ENCODE data around the gene KRTAP9-1.

The KRTAP9-1 gene

DNA sequence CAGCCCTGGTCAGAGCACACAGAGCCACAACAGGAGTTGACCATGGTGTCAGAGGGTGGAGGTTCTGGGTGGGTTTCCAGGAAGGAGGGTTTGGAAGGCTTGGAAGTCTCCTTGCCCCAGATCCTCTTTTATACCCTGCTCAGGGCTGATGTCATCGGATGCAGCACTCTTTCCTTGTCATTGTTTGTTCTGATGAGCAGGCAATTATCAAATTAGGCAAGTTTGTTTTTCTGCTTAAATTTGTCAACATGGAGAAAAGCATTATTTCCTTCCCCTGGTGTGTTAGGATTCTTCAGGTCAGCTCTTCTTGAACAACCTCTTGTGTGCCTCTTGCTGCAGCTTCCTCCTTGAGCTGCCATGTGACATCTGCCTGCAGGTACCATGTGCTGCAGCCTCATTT is 29.0 kb upstream of the KRTAP9-1 start, which contains the start of gene KRTAP4-4:
KRTAP4-4 (minus strand) TSS at position 101 of the 400 bp plus-strand sequence; CDS start at position 44, 57 bp downstream.
- Histone ChIP-seq H3K79me1 (ENCODE audit: low read length) (no peaks in the 10 kb centered on the region), H3K36me3 (ENCODE audit: control insufficient read depth in 1 of 2, insufficient read depth in 2 of 2, low read length in 2 of 2) (no peaks in the 10 kb centered on the region), H3K79me2 (ENCODE audit: control insufficient read depth, insufficient read depth, low read length, poor library complexity) (no peaks in the 10 kb centered on the region), H3K4me1 (ENCODE audit: control insufficient read depth in 1 of 2, insufficient read depth in 2 of 2, low read length in 2 of 2) (no peaks in the 10 kb centered on the region), H3K23ac (ENCODE audit: low read length) (no peak within 1 kb of the TSS), H3K9ac (ENCODE audit: low read length) (no peak within 1 kb of the TSS), H2BK120ac (ENCODE audit: insufficient read depth, low read length, poor library complexity) (no peak within 1 kb of the TSS), H4K8ac (ENCODE audit: low read depth, low read length) (no peak within 1 kb of the TSS), H2BK12ac (ENCODE audit: low read length) (no peak within 1 kb of the TSS), H3K4me2 (ENCODE audit: low read length) (no peak within 1 kb of the TSS), H3K27ac (ENCODE audit: low read depth, low read length) (no peak within 1 kb of the TSS), H2AK5ac (ENCODE audit: low read length) (no peak within 1 kb of the TSS), H3K14ac (ENCODE audit: low read length) (no peak within 1 kb of the TSS), H3K27me3 (ENCODE audit: insufficient read depth, low read length) (no peaks in the 10 kb centered on the region), H3K18ac (ENCODE audit: low read length) (no peak within 1 kb of the TSS), H3K4me3 (ENCODE audit: low read depth, low read length) (no peak within 1 kb of the TSS), H2BK5ac (ENCODE audit: low read depth, low read length, poor library complexity) (no peak within 1 kb of the TSS), H2AFZ (ENCODE audit: insufficient read depth, low read length, poor library complexity) (no peak within 1 kb of the TSS), H4K12ac (ENCODE audit: low read depth, low read length) (no peak within 1 kb of the TSS), H3K4ac (ENCODE audit: low read depth, low read length) (no peak within 1 kb of the TSS), H4K91ac (ENCODE audit: low read depth, low read length) (no peak within 1 kb of the TSS), H3K9me3 (ENCODE audit: insufficient read depth, low read depth, low read length) (no peaks in the 10 kb centered on the region)
- no peak for DNase-seq
- WGBS (ENCODE audit: extremely low coverage, insufficient coverage, insufficient read length): no CpG with 5 or more reads among the region's 1 CpG

DNA sequence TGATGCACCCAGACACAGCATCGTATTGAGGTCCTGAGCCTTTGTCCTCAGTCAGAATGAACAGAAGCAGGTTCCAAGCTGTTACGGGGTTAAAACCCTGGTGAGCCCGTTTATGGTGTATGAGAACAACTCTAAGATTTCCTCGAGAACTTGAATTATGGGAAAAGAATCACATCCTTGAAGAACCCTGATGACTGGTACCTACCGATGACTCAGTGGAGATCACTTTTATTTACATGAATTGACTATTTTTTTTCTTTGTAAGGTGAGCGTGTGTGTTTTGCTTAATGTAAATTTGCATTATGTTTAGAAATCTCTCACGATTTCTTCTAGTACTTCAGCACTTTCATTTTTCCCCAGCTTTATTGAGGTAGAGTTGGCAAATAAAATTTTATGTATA is 25.9 kb upstream of the KRTAP9-1 start:
- Histone ChIP-seq H3K79me2 (ENCODE audit: control insufficient read depth, insufficient read depth, low read length, poor library complexity) (no peaks in the 10 kb centered on the region), H4K12ac (ENCODE audit: low read depth, low read length) (no peak overlapping the region), H4K8ac (ENCODE audit: low read depth, low read length) (no peak overlapping the region), H3K79me1 (ENCODE audit: low read length) (no peaks in the 10 kb centered on the region), H3K4me2 (ENCODE audit: low read length) (no peak overlapping the region), H3K4me1 (ENCODE audit: control insufficient read depth in 1 of 2, insufficient read depth in 2 of 2, low read length in 2 of 2) (no peaks in the 10 kb centered on the region), H3K4ac (ENCODE audit: low read depth, low read length) (no peak overlapping the region), H2AK5ac (ENCODE audit: low read length) (no peak overlapping the region), H3K23ac (ENCODE audit: low read length) (no peak overlapping the region), H3K9ac (ENCODE audit: low read length) (no peak overlapping the region), H2BK12ac (ENCODE audit: low read length) (no peak overlapping the region), H3K9me3 (ENCODE audit: insufficient read depth, low read depth, low read length) (no peaks in the 10 kb centered on the region), H3K27ac (ENCODE audit: low read depth, low read length) (no peak overlapping the region), H4K91ac (ENCODE audit: low read depth, low read length) (no peak overlapping the region), H3K27me3 (ENCODE audit: insufficient read depth, low read length) (no peaks in the 10 kb centered on the region), H3K4me3 (ENCODE audit: low read depth, low read length) (no peak overlapping the region), H2BK5ac (ENCODE audit: low read depth, low read length, poor library complexity) (no peak overlapping the region), H3K36me3 (ENCODE audit: control insufficient read depth in 1 of 2, insufficient read depth in 2 of 2, low read length in 2 of 2) (no peaks in the 10 kb centered on the region), H3K18ac (ENCODE audit: low read length) (no peak overlapping the region), H2BK120ac (ENCODE audit: insufficient read depth, low read length, poor library complexity) (no peak overlapping the region), H2AFZ (ENCODE audit: insufficient read depth, low read length, poor library complexity) (no peak overlapping the region), H3K14ac (ENCODE audit: low read length) (no peak overlapping the region)
- DNase-seq: no peak
- WGBS (ENCODE audit: extremely low coverage, insufficient coverage, insufficient read length): no CpG with 5 or more reads among the region's 7 CpGs

DNA sequence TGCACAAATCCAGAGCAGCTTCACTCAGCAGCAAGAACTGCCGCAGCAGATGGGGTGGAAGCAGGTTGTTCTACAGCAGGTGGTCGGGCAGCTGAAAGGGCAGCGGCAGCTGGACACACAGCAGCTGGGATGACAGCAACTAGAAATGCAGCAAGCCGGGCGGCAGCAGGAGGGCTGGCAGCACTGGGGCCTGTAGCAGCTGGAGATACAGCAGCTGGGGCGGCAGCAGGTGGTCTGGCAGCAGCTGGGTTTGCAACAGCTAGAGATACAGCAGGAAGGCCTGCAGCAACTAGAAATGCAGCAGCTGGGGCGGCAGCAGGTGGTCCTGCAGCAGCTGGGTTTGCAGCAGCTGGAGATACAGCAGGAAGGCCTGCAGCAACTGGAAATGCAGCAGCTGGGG is 22.1 kb upstream of the KRTAP9-1 start:
- Histone ChIP-seq H3K18ac (ENCODE audit: low read length) (no peak overlapping the region), H3K36me3 (ENCODE audit: control insufficient read depth in 1 of 2, insufficient read depth in 2 of 2, low read length in 2 of 2) (no peaks in the 10 kb centered on the region), H3K4me2 (ENCODE audit: low read length) (no peak overlapping the region), H3K9ac (ENCODE audit: low read length) (no peak overlapping the region), H3K27me3 (ENCODE audit: insufficient read depth, low read length) (no peaks in the 10 kb centered on the region), H3K4me3 (ENCODE audit: low read depth, low read length) (no peak overlapping the region), H3K4ac (ENCODE audit: low read depth, low read length) (no peak overlapping the region), H4K8ac (ENCODE audit: low read depth, low read length) (no peak overlapping the region), H3K79me1 (ENCODE audit: low read length) (no peaks in the 10 kb centered on the region), H3K23ac (ENCODE audit: low read length) (no peak overlapping the region), H3K79me2 (ENCODE audit: control insufficient read depth, insufficient read depth, low read length, poor library complexity) (no peaks in the 10 kb centered on the region), H2AK5ac (ENCODE audit: low read length) (no peak overlapping the region), H4K12ac (ENCODE audit: low read depth, low read length) (no peak overlapping the region), H3K9me3 (ENCODE audit: insufficient read depth, low read depth, low read length) (no peaks in the 10 kb centered on the region), H2BK5ac (ENCODE audit: low read depth, low read length, poor library complexity) (no peak overlapping the region), H3K14ac (ENCODE audit: low read length) (no peak overlapping the region), H3K27ac (ENCODE audit: low read depth, low read length) (no peak overlapping the region), H2AFZ (ENCODE audit: insufficient read depth, low read length, poor library complexity) (no peak overlapping the region), H2BK120ac (ENCODE audit: insufficient read depth, low read length, poor library complexity) (no peak overlapping the region), H4K91ac (ENCODE audit: low read depth, low read length) (no peak overlapping the region), H3K4me1 (ENCODE audit: control insufficient read depth in 1 of 2, insufficient read depth in 2 of 2, low read length in 2 of 2) (no peaks in the 10 kb centered on the region), H2BK12ac (ENCODE audit: low read length) (no peak overlapping the region)
- no peak for DNase-seq
- no CpG with 5 or more reads among the region's 7 CpGs for WGBS (ENCODE audit: extremely low coverage, insufficient coverage, insufficient read length)

DNA sequence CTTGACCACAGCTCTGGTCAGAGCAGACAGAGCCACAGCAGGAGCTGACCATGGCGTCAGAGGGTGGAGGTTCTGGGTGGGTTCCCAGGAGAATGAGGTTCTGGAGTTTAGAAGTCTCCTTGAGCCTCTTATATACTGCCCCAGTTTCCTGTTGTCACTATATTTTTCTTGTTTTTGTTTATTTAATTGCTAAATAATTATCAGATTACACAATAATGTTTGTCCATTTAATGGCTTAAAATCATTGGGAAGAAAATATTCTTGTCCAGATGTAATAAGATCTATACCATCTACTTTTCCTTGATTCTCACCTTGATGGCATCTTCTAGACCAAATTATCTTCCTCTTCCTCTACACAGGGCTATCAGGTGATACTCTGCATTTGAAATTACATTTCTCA is 21.6 kb upstream of the KRTAP9-1 start, which contains the start of gene KRTAP4-3:
KRTAP4-3 (minus strand) TSS at position 101 of the 400 bp plus-strand sequence; CDS start at position 52, 49 bp downstream.
- Histone ChIP-seq H3K4me1 (ENCODE audit: control insufficient read depth in 1 of 2, insufficient read depth in 2 of 2, low read length in 2 of 2) (no peaks in the 10 kb centered on the region), H3K14ac (ENCODE audit: low read length) (no peak within 1 kb of the TSS), H2BK12ac (ENCODE audit: low read length) (no peak within 1 kb of the TSS), H3K79me2 (ENCODE audit: control insufficient read depth, insufficient read depth, low read length, poor library complexity) (no peaks in the 10 kb centered on the region), H3K27me3 (ENCODE audit: insufficient read depth, low read length) (no peaks in the 10 kb centered on the region), H3K23ac (ENCODE audit: low read length) (no peak within 1 kb of the TSS), H2AK5ac (ENCODE audit: low read length) (no peak within 1 kb of the TSS), H3K36me3 (ENCODE audit: control insufficient read depth in 1 of 2, insufficient read depth in 2 of 2, low read length in 2 of 2) (no peaks in the 10 kb centered on the region), H3K9me3 (ENCODE audit: insufficient read depth, low read depth, low read length) (no peaks in the 10 kb centered on the region), H3K4me2 (ENCODE audit: low read length) (no peak within 1 kb of the TSS), H2BK5ac (ENCODE audit: low read depth, low read length, poor library complexity) (no peak within 1 kb of the TSS), H3K4me3 (ENCODE audit: low read depth, low read length) (no peak within 1 kb of the TSS), H3K4ac (ENCODE audit: low read depth, low read length) (no peak within 1 kb of the TSS), H3K27ac (ENCODE audit: low read depth, low read length) (no peak within 1 kb of the TSS), H3K18ac (ENCODE audit: low read length) (no peak within 1 kb of the TSS), H2BK120ac (ENCODE audit: insufficient read depth, low read length, poor library complexity) (no peak within 1 kb of the TSS), H3K79me1 (ENCODE audit: low read length) (no peaks in the 10 kb centered on the region), H3K9ac (ENCODE audit: low read length) (no peak within 1 kb of the TSS), H2AFZ (ENCODE audit: insufficient read depth, low read length, poor library complexity) (no peak within 1 kb of the TSS), H4K8ac (ENCODE audit: low read depth, low read length) (no peak within 1 kb of the TSS), H4K91ac (ENCODE audit: low read depth, low read length) (no peak within 1 kb of the TSS), H4K12ac (ENCODE audit: low read depth, low read length) (no peak within 1 kb of the TSS)
- no CpG with 5 or more reads among the region's 1 CpG for WGBS (ENCODE audit: extremely low coverage, insufficient coverage, insufficient read length)
- DNase-seq: no peak
